IPS DF 19.7 (cell line): ENCODE results near the gene EMP2.

Source experiments
- DNase-seq: peaks from one replicate; pipeline ENCODE4 v3.0.0-alpha.2; 2013; ENCODE audit warnings: low read depth, low spot score

EMP2 gene

DNA sequence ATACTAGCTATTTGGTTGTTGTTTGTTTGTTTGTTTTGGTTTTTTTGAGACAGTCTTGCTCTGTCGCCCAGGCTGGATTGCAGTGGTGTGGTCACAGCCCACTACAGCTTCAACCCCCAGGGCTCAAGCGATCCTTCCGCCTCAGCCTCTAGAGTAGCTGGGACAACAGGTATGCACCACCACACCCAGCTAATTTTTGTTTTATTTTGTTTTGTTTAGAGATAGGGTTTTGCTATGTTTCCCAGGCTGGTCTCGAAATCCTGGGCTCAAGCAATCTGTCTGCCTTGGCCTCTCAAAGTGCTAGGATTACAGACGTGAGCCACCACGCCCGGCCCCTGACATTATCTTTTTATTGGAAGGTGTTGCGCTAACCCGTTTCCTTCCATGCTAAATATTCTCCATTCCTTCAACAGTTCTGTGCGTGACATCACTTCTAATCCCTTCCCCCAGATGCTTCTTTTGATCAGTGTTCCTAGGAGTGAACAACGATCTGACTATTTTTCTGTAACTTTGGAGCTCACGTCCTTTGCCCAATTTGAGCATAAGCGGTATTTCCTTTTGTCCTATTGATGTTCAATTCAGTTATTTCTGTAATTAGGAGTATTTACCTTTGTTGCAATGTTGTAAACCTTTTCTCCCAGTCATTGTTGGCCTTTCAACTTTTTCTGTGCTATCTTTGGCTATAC is 30.2 kb upstream of the EMP2 start:
- no peak for DNase-seq

DNA sequence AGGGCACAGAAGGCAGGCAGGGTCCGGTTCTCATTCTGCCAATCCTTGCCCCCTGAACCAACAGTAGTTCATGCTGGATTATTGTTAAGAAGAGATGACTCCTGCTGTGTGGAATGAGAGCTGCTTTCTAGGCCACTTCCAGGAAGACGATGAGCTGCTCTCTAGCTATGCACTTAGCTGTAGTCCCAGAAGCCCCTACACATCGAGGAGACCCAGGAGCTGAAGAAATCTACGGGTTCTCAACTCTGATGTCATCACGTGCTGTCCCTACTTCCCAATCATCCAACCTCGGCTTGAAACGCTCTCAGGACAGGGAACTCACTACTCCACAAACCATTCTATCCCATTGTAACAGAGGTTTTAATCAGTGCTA is 29.0 kb upstream of the EMP2 start:
- no peak for DNase-seq

DNA sequence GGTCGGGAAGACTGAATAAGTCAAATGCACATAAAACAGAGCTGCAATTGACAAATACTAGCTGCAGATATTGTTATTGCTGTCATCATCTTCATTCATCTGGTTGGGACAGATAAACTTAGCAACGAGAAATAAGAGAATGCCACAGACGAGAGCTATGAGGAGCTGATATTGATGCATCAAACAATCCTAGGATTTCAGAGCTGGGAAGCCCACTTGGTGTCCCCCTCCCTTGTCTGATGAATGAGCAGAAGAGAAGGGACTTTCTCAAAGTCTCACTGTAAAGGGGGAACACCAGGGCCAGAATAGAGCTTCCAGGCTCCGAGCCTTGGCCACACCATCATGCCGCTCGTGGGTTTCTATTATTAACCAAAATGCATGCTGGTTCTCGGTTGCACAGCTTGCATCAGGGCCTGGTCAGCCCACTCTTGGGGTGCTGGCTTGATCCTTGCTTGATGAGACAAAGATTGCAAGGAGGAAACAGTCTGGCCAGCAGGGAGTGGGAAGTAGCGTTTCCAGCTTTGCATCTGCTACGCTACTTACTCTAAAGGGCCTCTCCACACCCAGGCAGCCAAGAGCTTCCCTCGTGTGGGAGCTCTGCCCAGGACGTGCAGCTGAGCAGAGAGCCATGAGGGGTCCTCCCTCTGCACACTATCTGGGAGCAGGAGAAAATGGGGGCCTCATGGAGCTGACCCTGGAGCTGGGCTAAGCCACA is 28.4 kb upstream of the EMP2 start:
- DNase-seq: no peak

DNA sequence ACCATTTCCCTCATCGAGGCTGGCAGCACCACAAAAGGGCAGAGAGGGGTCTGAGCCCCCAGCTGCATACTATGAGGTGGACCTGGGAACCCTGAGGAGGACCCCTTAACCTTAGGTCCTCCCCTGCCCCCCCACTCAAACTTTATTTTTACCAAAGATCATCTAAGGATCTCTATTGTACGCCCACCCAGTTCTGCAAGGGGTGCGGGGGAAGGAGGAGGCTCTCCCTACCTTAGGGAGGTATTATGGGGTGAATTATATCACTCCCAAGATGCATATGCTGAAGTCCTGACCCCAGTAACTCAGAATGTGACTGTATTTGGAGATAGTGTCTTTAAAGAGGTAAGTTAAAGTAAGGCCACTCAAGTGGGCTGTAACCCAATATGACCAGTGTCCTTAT is 26.8 kb upstream of the EMP2 start:
- no peak for DNase-seq

DNA sequence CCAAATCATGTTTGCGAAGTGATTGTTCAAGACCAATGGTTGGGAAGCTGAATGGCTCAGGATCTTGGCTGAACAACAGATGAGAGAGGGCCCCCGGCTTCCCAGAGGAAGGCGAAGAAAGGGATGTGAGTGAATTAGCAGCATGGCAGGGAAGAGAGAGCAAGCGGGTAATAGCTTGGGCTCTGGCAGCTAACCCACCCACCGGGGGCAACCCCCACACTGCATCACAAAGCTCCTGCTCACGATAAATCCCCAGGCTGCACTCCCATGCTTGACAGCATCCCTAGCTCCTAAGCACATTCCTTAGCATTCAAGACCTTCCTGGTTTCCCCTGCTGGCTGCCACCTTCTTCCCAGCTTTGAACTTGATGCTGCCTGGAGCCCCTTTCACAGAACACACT is 26.2 kb upstream of the EMP2 start:
- no peak for DNase-seq

DNA sequence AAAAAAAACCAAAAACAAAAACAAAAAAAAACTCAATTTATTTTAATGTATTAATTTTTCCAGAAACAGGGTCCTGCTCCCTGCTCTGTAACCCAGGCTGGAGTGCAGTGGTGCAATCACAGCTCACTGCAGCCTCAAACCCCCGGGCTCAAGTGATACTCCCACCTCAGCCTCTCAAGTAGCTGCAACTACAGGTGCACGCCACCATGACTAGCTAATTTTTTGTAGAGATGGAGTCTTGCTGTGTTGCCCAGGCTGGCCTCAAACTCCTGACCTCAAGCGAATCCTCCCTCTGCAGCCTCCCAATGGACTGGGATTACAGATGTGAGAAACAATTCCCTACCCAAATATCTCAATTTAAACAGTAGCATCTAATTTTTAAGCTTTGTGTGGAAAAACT is 25.2 kb upstream of the EMP2 start:
- DNase-seq: no peak

DNA sequence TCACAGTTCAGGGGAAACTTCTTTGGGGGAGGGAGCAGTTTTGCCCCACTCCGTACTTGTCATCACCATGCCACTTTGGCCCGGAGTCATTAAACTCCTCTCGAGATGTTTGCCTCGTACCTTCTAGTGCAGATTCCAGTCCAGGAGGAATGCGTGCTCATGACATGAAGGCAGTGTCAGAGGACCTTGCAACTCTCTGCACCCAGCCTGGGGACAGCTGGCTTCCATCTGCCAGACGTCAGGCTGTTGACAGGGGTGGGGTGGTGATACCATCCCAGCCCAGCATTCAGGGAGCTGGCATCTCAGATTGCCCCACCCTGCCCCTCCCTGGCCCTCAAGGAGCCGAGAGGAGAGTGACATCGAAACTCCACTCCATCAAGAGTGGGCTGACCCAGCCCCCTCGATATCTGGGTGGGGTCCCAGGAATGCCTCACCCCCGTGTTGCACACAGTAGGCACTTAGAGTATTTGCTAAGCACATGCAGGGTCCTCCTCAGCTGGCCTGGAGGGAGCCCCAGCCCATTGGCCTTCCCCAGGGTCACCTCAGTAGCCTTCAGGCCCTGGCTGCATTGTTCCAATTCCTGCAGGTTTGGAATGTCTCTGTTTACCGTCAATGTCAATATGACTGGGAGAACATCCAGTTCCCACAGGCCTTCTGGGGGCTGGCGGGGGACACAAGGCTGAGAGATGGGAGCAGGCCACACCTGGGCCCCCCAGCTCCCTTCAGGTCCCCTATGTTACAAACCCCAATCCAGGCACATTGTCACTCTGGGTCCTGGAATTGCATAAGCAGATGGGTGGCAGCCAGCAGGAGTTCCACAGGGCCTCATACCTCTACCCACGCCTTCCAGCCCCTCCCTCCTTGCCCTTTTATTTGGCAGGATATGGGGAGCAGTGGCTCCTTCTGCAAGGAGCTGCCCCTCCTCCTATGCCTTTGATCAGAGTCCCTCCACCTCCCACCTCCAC is 21.3 kb upstream of the EMP2 start:
- DNase-seq: no peak

DNA sequence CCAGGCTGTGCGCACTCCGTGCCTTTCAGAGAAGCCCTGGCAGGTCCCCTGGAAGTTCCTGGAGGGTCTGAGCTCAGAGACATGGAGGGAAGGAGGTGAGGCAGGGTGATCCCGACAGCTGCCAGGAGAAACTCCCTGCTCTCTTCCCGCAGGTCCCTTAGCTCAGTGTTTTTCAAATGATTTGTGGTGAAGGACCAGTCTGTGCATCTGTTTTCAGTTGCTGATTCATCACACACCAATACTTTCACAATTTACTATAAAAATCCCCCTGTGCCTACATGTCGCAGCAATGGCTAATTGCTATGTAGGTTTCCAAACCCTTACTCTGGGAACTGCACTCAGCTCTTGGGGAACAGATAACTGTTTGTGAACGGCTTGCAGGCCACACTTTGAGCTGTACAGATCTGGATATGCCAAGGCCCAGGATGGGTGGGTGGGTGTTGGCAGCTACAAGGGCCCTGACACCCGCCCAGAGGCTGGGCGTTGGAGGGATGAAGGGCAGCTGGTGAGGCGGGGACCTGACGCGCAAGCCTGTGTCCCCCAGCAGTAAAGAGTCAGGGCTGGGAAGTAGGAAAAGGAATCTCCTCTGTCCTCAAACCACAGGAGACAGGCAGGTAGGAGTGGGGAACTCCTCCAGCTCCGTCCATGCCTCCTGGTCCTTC is 20.5 kb upstream of the EMP2 start:
- DNase-seq: no peak

DNA sequence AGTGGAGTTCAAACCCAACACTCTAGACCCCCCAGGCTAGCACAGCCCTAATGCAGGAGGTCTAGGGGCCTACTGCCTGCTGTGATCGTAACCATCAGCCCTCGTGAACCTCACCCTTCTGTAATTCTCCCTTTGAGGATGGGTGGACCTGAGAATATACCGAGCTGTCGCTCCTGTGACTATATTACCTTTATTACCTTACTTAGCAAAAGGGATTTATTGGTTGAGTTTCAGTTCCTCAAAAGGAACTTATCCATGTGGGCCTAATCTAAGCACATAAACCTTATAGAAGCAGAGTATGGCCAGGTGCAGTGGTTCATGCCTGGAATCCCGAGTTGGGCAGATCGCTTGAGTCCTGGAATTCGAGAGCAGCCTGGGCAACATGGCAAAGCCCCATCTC is 19.2 kb upstream of the EMP2 start:
- no peak for DNase-seq

DNA sequence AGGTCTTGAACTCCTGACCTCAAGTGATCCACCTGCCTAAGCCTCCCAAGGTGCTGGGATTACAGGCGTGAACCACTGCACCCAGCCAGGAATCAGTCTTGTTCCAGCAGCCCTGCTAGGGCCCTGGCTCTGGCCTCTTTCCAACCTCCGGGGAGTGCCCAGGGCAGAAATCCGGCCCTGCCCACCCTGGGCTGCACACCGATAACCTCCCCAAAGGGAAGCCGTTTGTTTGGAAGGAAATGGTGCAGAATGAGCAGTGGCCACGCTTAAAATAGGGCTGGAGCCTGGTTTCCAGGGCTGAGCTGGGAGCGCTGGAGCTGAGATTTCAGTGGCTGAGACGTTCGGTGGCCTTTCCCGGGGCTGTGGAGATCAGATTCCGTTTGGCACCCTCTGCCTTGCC is 17.8 kb upstream of the EMP2 start:
- no peak for DNase-seq

DNA sequence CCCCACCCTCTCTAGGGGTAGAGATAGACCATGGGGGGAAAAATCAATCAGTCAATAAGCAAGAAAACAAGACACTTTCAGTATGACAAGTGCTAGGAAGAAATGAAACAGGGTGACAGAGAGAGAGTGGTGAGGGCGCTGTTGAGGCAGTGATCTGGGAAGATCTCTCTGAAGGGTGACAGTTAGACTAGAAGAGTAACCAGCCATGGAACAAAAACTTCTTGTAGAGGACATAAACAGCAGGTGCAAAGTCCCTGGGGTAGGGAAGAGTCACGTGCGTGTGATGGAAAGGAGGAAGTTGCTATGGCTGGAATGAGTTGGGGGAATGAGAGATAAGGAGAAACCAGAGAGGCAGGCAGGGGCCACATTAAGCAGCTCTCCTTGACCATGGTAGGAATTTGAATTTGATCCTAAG is 16.8 kb upstream of the EMP2 start:
- DNase-seq: no peak

DNA sequence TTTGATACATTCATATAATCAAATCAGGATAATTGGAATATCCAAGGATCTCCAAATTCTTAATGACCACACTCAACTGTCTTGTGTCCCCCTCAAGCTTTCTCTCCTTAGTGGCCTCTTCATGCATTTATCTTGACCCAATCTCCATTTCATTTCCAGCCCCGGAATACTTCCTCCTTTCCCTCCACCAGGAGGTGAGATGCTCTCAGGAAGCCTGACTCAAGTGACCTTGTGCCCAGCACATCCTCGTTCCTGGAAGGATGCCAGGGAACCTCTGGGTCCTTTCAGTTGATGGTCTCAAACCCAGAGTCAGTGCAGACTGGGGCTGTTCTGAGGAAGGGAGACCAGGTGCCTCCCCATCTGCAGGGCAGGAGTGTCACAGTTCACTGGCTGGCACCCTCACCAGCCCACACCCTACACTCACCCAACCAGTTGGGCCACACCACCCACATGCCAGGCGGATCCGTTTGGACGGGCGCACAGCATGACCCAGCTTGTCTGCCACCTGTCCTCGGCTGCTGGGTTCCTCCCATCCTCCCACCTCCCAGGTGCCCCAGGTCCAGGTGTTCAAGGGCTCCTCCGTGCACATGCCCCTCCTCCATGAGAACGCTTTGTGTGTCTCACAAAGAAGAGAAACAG is 14.0 kb upstream of the EMP2 start:
- DNase-seq: no peak

DNA sequence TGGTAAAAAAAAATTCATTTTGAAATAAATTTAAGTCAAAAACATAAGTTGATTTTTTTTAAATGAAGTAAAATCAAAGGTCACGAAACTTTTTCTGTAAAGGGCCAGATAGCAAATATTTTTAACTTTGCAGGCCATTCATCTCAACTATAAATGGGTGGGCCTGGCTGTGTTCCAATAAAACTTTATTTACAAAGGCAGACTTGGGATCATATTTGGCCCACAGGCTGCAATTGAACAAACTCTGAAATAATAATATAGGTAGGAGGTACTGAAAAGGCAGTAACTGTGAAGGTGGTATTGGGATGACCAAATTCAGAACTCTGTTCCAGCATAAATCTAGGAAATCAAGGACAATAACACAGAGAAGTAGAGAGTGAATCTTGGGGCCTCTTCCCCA is 12.2 kb upstream of the EMP2 start:
- DNase-seq: no peak

DNA sequence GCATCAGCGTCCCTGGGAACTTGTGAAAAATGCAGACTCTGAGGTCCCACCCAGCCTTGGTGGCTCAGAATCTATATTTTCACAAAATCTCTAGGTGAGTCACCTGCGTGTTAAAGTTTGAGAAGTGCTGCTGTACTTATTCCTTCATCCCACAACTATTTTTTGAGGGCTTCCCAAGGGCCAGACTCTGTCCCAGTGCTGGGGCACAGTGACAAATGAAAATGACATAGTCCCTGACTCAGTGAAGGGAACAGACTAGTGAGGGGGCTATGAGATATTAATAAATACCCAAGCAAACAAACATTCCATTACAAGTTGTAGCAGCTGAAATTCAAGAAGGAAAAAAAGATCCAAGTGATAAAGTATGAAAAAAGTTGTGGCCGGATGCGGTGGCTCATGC is 9.9 kb upstream of the EMP2 start:
- DNase-seq: no peak

DNA sequence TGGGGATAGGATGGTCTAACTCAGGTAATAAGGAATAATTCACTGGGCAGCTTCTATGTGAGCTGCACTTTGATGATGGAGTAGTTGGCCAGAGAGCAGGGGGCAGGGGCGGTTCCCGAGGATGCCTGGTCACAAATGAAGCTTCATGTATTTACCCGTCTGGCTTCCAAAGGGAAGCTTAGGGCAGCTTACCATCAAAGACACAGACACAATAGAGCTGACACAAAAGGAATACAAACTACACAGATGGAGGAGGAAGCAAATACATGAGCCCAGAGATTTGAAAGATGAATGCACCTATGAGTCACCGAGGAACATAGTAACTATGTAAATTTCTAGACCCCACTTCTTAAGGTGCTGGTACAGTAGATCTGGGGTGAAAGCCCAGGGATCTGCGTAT is 8.7 kb upstream of the EMP2 start:
- DNase-seq: no peak

DNA sequence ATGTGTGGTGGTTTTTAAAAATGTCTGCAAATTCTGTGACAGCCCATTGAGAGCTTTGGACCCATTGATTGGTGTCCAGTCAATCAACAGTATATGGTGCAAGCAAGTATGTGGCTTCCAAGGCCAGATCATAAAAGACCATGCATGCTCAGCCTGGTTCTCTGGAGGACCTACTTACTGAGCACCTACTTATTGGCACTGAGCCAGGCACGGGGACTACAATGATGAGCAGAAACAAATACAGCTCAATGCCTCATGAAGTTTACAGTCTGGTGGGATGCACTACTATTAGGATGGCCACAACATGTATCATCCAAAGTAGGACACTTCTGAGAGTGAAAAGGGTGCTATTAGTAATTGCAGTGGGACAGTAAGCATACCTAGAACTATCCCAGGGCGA is 7.2 kb upstream of the EMP2 start:
- DNase-seq: no peak

DNA sequence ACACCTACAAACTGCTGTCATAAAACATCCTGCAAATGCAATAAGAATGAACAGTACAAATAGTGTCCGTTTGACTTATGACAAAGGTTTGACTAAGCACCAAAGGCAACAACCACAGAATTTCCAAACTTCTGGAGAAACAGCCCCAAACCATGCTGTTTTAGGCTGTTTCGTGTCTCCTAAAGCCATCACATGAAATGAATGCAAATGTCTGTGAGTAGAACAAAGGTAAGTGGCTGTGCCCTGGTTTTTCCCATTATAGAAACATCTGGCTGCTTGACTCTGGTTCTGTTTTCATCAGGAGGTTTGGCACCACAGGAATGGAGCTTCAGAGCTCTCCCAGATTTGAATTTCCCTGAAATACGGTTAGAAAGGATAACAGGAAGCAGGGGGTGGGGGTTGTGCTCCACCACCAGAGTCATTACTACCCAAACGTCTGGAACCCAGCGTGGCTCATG is 4.6 kb upstream of the EMP2 start:
- no peak for DNase-seq

DNA sequence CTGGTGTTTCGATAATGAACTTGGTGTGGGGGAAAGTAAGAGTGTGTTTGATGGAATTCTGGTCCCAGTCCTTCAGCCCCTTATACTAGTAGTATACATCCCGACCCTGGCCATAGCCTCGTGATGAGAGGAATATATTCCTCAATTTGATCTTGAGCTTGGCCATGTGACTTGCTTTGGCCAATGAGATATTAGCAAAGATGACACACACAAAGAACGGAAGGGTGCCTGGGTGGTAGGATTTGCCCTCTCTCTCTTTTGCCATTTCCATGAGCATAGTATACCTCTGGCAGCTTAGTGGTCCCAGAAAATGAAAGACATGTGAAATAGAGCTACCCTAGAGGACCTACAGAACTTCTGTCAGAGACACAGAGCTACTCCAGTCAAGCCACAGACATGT is 2.9 kb upstream of the EMP2 start:
- DNase-seq: no peak

DNA sequence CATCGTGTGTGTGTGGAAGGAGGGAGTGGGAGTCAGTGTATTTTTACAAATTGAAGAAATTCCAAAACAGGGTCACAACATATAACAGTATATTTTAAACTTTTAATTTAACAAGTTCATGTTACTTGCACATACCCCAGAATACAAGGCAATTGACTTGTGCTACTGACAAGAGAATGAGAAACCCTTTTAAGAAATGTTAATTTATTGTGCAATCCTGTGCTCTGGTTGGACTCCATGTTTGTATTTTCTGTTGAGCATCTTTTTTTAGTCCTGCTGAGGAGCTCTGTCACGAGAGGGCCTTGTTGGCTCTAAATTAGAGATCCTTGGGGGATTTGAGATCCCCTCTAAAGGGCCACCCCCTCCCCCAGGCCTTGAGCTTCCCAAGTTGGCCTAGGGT is 1.1 kb upstream of the EMP2 start:
- no peak for DNase-seq

DNA sequence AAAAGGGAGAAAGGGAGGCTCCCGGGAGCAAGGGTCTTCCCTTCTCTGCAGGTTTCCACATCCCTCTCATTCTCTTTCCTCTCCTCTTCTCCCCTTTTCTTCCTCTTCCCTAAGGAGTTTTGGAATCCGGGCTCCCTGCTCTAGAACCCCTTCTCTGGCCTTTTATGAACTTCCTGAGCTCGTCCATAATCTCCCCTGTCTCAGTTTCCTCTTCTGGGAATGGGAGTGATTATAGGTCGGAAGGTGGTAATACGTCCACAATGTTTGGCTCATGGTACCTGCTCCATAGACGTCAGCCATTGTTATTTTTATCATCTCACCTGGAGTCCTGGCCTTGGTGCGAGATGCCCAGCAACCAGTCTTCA is 467 bp upstream of the EMP2 start:
- DNase-seq: no peak

DNA sequence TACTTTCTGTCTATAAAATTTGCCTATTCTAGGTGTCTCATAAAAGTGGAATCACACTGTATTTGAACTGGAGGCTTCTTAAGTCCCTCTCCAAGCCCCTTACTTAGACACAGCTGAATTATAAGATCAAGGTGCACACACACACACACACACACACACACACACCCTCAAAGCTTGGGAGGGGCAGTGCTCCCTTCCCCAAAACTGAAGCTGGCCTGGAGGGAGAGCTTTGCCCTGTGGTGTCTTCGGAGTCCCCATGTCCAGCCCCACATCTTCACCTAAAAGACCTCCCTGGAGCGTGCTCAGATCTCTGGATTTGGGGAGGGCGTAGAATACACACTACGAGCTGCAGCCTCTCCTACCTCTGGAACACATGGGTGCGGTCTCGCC is 828 bp downstream of the EMP2 start:
- no peak for DNase-seq
